ENCODE results near the gene IKZF3. TPM values are rescaled to one million over a fixed set of nuclear protein-coding genes. Genes with fewer than 3 reads are reported as not detected.

Gene IKZF3
- total RNA-seq, 1 experiment from 2014 or later, result not detected

GRCh38 chr17:39841134-39841683 lies 22.9 kb downstream of the IKZF3 start:
- Histone ChIP-seq H3K27ac (ENCODE audit: low read length) (no peak overlapping the region), H3K79me2 (ENCODE audit: low read length) (no peaks in the 10 kb centered on the region), H3K36me3 (ENCODE audit: low read depth, low read length) (no peaks in the 10 kb centered on the region), H4K20me1 (ENCODE audit: low read length) (no peaks in the 10 kb centered on the region), H3K4me1 (ENCODE audit: insufficient read depth, low read length) (no peaks in the 10 kb centered on the region), H3K9me3 (ENCODE audit: low read length) (no peaks in the 10 kb centered on the region), H3K27me3 (ENCODE audit: low read length) (peaks cover 15% of the 10 kb centered on the region; the same call in 1 of the 2 replicates), H3K4me2 (ENCODE audit: low read length) (no peak overlapping the region), H3K9ac (ENCODE audit: low read length) (no peak overlapping the region), H3K9me2 (replicated peaks; ENCODE audit: low read length) (no peaks in the 10 kb centered on the region), H3K4me3 (ENCODE audit: low read length) (no peak overlapping the region), H2AFZ (ENCODE audit: low read length) (no peak overlapping the region), H3F3A (ENCODE audit: low read length, unreplicated experiment) (no peaks in the 10 kb centered on the region)
- ChIA-PET POLR2A (ENCODE audit: unreplicated experiment) (no interaction called here), CTCF (no interaction called here)
- no peak for ATAC-seq
- no TSS peak for BruUV-seq (replicated peaks)
- intact Hi-C loops (cut with micrococcal nuclease), result no loop called here
- TF ChIP-seq EZH2phosphoT487 (IDR thresholded peaks at IDR 0.05; ENCODE audit: borderline replicate concordance, low read length) (no peak), EZH2 (IDR thresholded peaks at IDR 0.05; ENCODE audit: low read length, unreplicated experiment) (no peak), CTCF (conservative IDR thresholded peaks at IDR 0.05; ENCODE audit: low read depth, low read length) (no peak)
- DNase-seq, result no peak

- ATAC-seq (no peak), DNase-seq (no peak)
- Histone ChIP-seq H3K4me1 (ENCODE audit: insufficient read depth, low read length) (no peaks in the 10 kb centered on the region), H4K20me1 (ENCODE audit: low read length) (no peaks in the 10 kb centered on the region), H3K4me2 (ENCODE audit: low read length) (no peak overlapping the region), H3K36me3 (ENCODE audit: low read depth, low read length) (no peaks in the 10 kb centered on the region), H3K79me2 (ENCODE audit: low read length) (no peaks in the 10 kb centered on the region), H3K4me3 (ENCODE audit: low read length) (no peak overlapping the region), H2AFZ (ENCODE audit: low read length) (no peak overlapping the region), H3F3A (ENCODE audit: low read length, unreplicated experiment) (no peaks in the 10 kb centered on the region), H3K27me3 (ENCODE audit: low read length) (peaks cover 7% of the 10 kb centered on the region; the same call in 1 of the 2 replicates), H3K9ac (ENCODE audit: low read length) (no peak overlapping the region), H3K9me3 (ENCODE audit: low read length) (no peaks in the 10 kb centered on the region), H3K27ac (ENCODE audit: low read length) (no peak overlapping the region), H3K9me2 (replicated peaks; ENCODE audit: low read length) (no peaks in the 10 kb centered on the region)
- intact Hi-C loops (cut with micrococcal nuclease), result no loop called here
- BruUV-seq (replicated peaks), result no TSS peak
- ChIA-PET POLR2A (ENCODE audit: unreplicated experiment) (no interaction called here), CTCF (no interaction called here)
- TF ChIP-seq EZH2 (IDR thresholded peaks at IDR 0.05; ENCODE audit: low read length, unreplicated experiment) (no peak), EZH2phosphoT487 (IDR thresholded peaks at IDR 0.05; ENCODE audit: borderline replicate concordance, low read length) (no peak), CTCF (conservative IDR thresholded peaks at IDR 0.05; ENCODE audit: low read depth, low read length) (no peak)
Observed at GRCh38 chr17:39838784-39839183, 25.3 kb downstream of the IKZF3 start.

GRCh38 chr17:39838057-39838456 lies 26.1 kb downstream of the IKZF3 start:
- no peaks in the 10 kb centered on the region for H3K9me2 ChIP-seq (replicated peaks; ENCODE audit: low read length)
- POLR2A ChIA-PET (ENCODE audit: unreplicated experiment), result no interaction called here
- CTCF ChIA-PET, result no interaction called here
- TF ChIP-seq CTCF (conservative IDR thresholded peaks at IDR 0.05; ENCODE audit: low read depth, low read length) (no peak), EZH2phosphoT487 (IDR thresholded peaks at IDR 0.05; ENCODE audit: borderline replicate concordance, low read length) (no peak), EZH2 (IDR thresholded peaks at IDR 0.05; ENCODE audit: low read length, unreplicated experiment) (no peak)
- no TSS peak for BruUV-seq (replicated peaks)
- no peak overlapping the region for H3K4me3 ChIP-seq (ENCODE audit: low read length)
- ATAC-seq, result no peak
- H3K4me2 ChIP-seq (ENCODE audit: low read length), result no peak overlapping the region
- intact Hi-C loops (cut with micrococcal nuclease), result no loop called here
- no peaks in the 10 kb centered on the region for H3K36me3 ChIP-seq (ENCODE audit: low read depth, low read length)
- H3K9me3 ChIP-seq (ENCODE audit: low read length), result no peaks in the 10 kb centered on the region
- no peak overlapping the region for H2AFZ ChIP-seq (ENCODE audit: low read length)
- H3K79me2 ChIP-seq (ENCODE audit: low read length), result no peaks in the 10 kb centered on the region
- no peaks in the 10 kb centered on the region for H3K4me1 ChIP-seq (ENCODE audit: insufficient read depth, low read length)
- H3K27ac ChIP-seq (ENCODE audit: low read length), result no peak overlapping the region
- no peak overlapping the region for H3K9ac ChIP-seq (ENCODE audit: low read length)
- H3K27me3 ChIP-seq (ENCODE audit: low read length), result peaks cover 5% of the 10 kb centered on the region; the same call in 1 of the 2 replicates
- H3F3A ChIP-seq (ENCODE audit: low read length, unreplicated experiment), result no peaks in the 10 kb centered on the region
- DNase-seq, result no peak
- H4K20me1 ChIP-seq (ENCODE audit: low read length), result no peaks in the 10 kb centered on the region
